ENCODE data around the gene MYH2.
"Not testable (repeated sequence)": the region's sequence is repeated elsewhere in the genome, so short reads cannot be mapped to it uniquely, and the experiment has no call there.

The MYH2 gene

GRCh38 chr17:10549096-10549842 is at the start of gene MYH2:
Gene MYH2, minus strand, starts transcription at chr17:10549658. Its CDS starts 1,738 bp downstream, at chr17:10547920.
- DNase-seq, result no peak

DNA sequence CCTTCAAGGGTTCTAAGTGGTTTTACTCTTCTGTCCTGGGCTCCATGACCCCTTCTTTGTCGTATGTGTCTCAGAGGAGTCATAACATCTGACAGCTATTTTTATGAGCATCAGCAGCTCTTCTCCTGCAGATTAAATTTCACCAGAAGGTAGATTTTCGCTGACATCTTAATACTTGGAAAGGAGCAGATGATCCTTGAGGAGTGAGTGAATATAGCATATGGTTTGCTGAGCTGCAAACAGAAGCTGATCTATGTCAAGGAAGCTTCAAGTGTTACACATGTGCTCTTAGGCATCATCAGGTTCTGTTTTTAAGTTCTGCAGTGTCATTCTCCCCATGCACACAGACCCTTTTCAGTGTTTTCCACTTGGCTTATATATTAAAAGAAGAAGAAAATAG is 49.2 kb upstream of the MYH2 start:
- no peak for DNase-seq

GRCh38 chr17:10589553-10590145 is 40.2 kb upstream of the MYH2 start:
- no peak for DNase-seq

- DNase-seq, result no peak
Measured at GRCh38 chr17:10585529-10585928, 36.1 kb upstream of the MYH2 start.

DNA sequence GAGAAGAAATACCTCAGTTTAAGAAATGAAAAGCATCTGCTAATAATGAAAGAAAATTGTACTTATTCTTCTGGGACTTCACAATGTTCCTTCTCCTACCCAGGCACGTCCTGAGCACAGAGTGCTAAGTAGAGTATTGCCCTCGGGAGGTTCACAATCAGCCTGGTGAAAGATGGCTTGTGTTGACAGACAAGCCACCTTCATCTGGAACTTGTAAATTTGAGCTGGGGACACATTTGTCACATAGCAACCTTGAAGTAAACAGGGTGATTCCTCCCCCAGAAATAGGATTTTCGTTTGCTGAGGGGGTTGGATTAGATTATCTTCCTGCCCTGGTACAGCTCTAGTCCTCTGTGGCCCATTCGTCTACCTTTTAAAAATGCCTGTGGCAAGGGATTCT is 34.4 kb upstream of the MYH2 start:
- DNase-seq, result no peak

DNA sequence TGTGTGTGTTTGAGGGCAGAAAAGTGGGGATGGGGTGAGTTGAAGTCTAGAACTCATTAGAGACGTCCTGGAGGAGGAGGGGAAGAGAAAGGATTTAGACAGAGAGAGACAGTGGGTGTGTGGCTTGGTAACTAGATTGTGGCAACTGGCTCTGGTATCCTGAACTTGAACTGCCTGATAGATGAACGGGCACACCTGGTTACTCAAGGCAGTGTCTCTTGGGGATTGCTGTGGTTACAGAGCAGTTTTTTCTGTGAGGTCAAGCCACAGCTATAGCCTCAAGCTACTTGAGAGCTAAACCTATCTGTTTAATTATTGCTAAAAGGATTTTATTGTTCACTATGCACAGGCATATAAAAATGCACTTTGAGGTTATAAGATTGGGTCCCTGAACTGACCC is 29.8 kb upstream of the MYH2 start:
- no peak for DNase-seq

GRCh38 chr17:10574324-10574723 is 24.9 kb upstream of the MYH2 start:
- DNase-seq, result no peak

DNA sequence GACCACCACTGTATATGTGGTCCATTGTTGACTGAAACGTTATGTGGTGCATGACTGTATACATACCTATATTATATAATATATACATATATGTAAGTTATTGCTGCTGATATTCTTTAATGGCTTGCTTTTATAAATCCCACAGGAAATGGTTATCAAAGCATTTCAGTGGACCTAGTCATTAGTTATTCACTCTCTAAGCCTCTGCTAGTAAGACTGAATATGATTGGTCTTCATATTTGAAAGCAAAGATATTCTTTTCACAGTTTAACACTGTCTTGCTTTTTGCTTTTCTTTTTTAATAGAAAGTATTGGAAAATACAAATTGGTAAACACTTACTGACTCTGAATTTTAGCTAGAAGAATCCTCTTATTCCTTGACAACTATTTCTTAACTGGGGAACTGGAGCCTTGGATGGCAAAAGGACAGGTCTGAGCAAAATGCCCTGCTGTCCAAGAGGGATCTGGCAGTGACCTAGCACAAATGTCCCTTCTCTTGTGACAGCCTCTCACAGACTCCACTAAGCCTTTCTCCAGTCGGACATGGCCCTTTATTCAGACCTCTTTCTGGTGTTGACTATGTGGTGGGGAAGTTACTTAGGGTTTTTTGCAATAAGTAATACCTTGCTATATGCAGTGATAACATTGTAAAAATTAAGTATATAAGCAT is 14.7 kb upstream of the MYH2 start:
- DNase-seq, result no peak

GRCh38 chr17:10558049-10558448 is 8.6 kb upstream of the MYH2 start:
- DNase-seq, result no peak

- no peak for DNase-seq
Measured at GRCh38 chr17:10557422-10557821, 8.0 kb upstream of the MYH2 start.

DNA sequence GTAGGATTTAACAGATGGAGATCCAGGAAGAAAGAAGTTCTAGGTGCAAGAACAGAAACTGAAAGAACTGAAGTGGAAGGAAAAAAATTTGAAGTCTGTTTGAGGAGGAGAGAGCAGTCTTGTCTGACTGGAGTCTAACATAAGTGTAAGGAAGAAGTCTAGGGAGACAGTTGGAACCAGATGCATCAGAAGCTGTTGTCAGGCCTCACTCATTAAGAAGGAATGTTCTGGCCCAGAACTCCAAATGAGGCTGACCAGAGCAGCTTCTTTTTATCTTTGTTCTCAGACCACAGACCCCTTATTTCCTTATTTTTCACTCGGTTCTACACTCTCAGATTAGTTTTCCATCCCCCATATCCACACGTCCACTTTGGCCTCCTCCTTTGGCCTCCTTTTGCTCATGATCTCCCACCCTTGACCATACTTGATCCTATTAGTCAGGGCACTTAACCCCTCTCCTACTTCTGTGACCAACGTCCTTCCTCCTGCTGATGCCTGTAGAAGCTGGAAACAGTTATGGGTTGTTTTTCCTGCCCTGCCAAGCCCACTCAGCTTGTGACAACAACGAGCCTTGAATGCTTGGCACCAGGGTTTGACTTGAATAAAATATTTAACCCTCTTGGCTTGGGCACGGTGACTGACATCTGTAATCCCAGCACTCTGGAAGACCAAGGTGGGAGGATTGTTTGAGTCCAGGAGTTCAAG is 7.0 kb upstream of the MYH2 start:
- DNase-seq, result no peak

DNA sequence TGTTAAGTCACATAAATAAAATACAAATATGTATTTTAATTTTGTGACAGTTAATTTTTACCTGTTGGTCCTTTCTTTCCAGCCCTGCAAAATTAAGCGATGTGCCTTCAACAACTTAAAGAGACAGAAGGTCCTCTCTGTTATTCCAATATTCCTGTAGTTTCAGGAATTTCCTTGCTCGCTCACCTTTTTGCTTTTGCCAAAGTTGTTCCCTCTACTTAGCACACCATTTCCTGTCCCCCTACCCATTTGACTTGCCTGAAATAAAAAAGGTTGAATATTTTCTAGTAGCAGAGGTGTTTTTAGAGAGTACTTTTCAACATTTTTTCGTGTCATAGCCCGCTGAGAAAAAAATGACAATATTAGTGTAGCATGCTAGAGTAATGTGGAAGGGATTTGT is 556 bp upstream of the MYH2 start:
- no peak for DNase-seq

DNA sequence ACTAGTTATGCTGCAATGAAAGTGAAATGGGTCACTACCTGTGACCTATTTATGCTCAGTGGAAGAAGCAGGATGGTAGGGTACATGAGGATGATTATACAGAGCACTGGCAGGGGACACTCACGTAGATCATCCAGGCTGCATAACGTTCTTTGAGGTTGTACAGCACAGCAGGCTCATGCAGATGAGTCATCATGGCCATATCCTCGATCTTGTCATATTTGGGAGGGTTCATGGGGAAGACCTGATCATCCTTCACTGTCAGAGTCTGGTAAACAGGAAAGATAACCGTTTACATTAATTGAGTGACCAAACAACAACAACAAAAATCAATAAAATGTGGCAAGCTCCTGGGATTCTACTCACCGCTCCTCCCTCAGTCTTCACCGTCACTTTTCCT is 2.1 kb downstream of the MYH2 start:
- DNase-seq, result no peak

GRCh38 chr17:10543486-10543885 is 6.0 kb downstream of the MYH2 start:
- DNase-seq, result not testable (repeated sequence)

GRCh38 chr17:10541179-10541578 is 8.3 kb downstream of the MYH2 start:
- DNase-seq, result not testable (repeated sequence)

- DNase-seq, result no peak
Measured at GRCh38 chr17:10532026-10532425, 17.4 kb downstream of the MYH2 start.

DNA sequence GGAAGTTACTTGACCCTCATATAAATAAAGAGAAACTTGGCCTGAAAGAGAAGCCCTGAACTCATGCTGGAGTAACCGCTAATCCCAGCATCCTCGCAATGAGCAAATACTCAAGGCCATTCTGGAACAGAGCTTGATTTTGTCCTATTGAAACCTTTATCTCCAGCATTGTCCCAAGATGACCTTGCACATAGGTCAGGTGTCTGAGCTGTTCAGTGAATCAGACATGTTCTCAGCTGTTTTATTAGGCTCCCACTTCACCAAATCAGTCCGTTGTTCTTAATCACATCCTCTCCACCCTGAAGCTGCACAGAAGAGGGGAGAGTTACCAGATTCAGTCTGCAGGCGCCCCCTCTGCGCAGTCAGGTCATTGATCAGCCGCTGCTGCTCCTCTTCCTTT is 22.0 kb downstream of the MYH2 start:
- no peak for DNase-seq

GRCh38 chr17:10526517-10526916 is 22.9 kb downstream of the MYH2 start:
- DNase-seq, result no peak

GRCh38 chr17:10523064-10523463 is 26.4 kb downstream of the MYH2 start:
- DNase-seq, result no peak

DNA sequence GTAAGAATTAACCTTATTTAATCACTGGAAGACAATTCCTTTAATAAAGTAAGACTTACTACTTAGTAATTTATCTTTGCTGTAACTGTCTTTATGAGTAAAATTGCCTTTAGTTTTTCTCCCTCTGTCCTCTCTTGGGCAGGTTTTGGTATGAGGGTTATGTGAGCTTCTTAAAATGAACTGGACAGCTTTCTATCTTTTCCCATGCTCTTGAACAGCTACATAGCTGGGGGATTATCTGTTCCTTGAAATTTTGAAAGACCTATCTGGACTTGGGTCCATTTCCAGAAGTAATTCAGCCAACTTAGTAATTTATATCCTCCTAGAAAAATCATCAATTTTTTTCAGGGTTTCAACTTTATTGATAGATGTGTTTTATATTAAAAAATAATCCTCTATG is 27.5 kb downstream of the MYH2 start:
- DNase-seq, result no peak

GRCh38 chr17:10518271-10519037 is 31.0 kb downstream of the MYH2 start, which contains the start of gene MYH1:
Gene MYH1, minus strand, starts transcription at chr17:10518542. Its CDS starts 1,900 bp downstream, at chr17:10516642.
- DNase-seq, result no peak

GRCh38 chr17:10516638-10517037 is 32.8 kb downstream of the MYH2 start:
- no peak for DNase-seq

- no peak for DNase-seq
Measured at GRCh38 chr17:10516065-10516464, 33.4 kb downstream of the MYH2 start.

Data from AML-193 (cell line).